HG02678 (cell line): ENCODE data around the gene GNG13.
A peak's percentile ranks its signal among the peaks of the same experiment; 100 is the strongest.

ENCODE experiments used
- ATAC-seq: cut with Tn5 transposase; IDR thresholded peaks from one replicate; pipeline ENCODE4 v1.9.1; 2021; ENCODE audit warnings: mild to moderate bottlenecking, moderate library complexity; ENCODE audit not compliant: unreplicated experiment

Gene GNG13

DNA sequence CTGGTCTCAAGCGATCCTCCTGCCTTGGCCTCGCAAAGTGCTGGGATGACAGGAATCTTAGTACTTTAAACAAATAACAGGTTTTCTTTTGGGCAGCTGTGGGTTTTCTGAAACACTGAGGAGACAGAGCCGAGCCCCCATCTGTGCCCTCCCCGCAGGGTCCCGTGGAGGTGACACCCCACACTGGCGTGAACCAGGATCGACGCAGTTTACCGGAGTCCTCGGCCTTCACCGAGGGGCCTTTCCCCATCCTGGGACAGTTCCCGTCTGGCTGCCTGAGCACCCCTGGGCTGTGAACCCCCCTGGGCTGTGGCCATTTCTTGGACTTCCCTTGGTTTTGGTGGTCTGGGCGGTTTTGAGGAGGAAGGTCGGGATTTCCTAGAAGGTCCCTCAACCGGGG lies 15.3 kb upstream of the GNG13 start:
- ATAC-seq = no peak

DNA sequence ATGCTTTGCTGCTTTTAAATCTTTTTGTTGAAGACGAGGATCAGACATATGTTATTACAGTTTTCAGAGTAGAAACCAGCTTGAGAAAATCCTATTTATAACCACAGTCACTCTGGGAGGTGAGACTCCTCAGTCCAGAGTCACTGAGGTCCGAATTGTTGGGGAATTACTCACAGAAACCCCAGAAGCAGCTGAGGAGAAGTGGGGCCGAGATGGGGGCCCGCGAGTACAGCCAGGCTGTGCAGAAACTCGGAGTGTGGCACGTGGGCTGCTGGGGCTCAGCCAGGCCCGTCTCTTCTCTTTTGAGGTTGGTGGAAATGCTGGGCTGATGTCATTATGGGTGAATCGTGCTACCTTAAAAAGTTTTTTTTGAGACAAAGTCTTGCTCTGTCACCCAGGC lies 14.4 kb upstream of the GNG13 start:
- no peak for ATAC-seq

DNA sequence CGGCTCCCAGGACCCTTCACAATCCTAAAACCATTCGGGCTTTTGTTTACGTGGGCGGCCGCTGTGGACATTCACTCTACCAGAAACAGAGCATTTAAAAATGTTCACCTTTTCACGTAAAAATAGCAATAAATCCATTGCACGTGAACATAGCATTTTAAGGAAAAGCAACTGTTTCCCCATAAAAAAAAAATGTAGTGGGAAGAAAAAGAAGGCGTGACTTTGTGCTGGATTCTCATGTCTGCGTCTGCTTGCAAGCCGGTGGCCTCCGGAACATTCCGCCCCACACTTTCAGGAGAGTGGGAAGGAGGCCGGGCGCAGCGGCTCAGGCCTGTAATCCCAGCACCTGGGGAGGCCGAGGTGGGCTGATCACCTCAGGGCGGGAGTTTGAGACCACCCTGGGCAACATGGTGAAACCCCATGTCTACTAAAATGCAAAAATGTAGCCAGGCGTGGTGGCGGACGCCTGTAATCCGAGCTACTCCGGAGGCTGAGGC lies 13.4 kb upstream of the GNG13 start:
- ATAC-seq = no peak

DNA sequence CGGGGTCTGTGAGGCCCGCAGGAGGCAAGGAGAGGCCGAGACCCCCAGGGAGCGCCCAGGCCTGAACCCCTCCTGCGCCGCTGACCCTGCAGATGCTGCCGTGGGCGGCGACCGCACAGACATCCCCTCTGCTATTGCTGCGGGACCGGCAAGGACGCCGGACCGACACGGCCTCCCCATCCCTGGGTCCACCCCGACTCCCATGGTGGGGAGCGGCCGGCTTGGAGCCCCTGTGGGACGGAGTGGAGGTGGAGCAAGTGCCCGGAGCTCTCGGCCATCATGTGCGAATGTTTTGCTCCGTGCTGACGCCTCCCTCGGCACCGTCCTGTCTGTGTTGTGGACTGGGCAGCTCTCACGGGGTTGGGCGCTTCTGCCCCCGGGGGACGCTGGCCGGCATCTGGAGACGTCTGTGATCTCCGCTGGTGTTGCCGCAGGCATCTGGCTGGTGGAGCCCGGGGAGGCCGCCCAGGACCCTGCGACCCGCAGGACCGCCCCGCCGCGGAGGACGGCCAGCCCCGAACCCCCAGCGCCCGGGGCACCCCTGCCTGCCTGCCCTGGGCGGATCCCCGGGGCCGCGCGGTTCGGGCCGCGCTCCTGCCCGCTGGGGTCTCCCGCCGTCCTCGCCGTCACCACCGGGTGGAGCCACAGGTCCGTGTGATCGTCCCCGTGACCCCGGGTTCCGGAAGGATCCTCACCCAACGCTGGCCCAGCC lies 12.8 kb upstream of the GNG13 start:
- ATAC-seq = no peak

DNA sequence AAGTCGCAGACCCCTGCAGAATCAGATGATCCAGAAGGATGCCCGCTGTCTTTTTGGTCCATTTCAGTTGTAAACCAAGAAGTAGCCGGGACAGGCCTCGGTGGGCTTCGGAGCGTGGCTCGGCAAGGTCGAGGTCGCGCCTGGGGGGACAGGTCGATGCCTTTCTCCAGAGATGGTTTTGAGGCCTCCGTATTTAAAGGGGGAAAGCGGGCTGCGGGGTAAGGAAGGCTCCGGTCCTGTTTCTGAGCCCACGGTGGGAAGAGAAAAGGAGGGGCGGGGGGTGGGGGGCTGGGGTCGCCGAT lies 7.5 kb upstream of the GNG13 start:
- no peak for ATAC-seq

DNA sequence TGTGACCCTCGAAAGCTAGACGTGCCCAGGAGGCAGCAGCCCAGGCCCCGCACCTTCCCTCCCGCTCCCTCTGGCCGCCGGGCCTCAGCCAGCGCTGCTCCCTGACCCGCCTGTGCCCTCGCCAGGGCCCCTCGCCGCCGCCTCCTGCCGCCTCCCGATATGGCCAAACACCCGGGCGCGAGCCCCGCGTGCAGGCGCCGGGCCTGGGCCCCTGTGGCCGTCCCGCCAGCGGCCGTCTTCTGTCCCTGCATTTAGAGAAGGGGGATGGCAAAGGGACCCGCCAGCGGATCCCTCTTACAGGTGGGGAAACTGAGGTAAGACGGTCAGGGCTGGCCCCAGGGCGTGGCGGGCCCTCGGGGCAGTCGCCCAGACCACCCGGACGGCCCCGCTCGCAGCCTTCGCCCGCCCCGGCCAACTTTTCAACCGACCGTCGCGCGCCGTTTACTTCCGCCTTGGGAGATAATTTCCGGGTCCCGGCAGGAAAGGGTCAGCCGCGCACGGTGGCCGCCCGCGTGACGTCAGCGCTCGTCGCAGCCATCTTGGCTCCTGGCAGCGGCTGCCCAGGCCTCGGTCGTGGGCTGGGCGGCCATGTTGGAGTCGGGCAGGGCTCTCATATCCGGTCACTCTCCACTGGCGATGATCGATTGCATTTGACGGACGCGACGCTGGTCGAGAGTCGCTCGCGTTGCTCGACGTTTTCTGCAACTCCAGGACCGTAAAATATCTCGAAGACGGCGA lies 7.0 kb upstream of the GNG13 start:
- ATAC-seq = peak; percentile 98

DNA sequence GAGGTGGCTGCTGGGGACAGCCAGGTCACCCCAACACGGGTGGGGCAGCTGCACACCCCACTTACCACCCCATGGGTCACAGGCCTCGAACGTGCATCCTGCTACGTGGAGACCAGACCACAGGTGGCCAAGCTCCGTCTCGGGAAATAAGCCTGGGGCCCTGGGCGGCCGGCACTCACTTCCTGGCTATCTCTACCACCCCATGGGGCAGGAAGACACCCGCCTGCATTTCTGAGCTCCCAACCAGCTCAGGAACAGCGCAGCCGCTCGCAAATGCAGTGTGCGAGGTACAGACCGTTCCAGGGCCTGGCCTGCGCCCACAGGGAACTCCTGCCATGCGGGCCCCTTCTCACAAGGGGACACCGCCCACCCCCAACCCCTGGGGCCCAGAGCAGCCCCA lies 4.9 kb upstream of the GNG13 start:
- no peak for ATAC-seq

DNA sequence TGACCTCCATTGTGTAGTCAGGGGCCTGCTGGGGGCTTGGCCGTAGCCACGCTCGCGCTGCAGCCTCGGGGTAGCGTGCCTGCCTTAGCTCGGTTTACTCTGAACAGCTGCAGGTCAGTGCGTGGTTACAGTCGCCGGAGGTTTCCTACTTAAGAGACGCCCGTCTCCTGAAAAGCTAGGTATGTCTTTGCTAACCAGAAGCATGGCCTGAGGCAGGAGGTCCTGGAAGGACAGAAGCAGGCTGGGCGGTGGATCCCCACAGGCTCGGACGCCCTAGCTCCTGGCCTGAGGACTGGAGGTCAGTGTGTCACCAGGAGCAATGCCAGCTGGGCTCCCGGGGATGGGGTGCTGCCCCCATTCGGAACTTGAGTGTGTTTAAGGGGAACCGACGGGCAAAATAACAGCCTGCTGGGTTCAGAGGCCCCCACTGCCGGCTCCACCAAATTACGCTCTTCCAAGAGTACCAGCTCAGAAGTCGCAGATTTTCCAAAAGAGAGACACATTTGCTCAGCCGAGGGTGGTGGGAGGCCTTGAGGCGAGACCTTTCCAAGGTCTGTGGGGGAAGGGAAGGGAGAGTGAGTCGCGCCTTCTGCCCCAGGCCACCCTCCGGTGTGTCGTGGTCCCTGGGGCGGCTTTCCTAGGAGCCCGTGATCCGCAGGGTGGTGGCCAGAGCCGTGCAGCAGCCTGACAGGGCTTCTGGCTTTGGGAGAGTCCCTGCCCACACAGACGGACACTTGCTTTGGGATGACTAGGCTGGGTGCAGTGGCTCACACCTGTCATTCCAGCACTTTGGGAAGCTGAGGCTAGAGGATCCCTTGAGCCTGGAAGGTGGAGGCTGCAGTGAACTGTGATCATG lies 3.9 kb upstream of the GNG13 start:
- no peak for ATAC-seq

DNA sequence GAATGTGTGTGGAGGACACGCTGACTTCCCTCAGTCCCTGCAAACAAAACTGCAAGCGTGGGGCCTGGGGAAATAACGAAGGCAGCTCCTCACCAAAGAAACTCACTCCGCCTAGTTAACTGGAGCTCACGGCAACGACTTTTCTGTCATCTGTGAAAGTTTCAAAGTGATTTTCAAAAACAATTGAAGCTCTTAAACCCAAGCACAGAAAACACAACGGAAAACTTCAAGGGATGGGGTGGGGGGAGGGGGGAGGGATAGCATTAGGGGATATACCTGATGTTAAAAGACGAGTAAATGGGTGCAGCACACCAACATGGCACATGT lies 3.2 kb upstream of the GNG13 start:
- no peak for ATAC-seq

DNA sequence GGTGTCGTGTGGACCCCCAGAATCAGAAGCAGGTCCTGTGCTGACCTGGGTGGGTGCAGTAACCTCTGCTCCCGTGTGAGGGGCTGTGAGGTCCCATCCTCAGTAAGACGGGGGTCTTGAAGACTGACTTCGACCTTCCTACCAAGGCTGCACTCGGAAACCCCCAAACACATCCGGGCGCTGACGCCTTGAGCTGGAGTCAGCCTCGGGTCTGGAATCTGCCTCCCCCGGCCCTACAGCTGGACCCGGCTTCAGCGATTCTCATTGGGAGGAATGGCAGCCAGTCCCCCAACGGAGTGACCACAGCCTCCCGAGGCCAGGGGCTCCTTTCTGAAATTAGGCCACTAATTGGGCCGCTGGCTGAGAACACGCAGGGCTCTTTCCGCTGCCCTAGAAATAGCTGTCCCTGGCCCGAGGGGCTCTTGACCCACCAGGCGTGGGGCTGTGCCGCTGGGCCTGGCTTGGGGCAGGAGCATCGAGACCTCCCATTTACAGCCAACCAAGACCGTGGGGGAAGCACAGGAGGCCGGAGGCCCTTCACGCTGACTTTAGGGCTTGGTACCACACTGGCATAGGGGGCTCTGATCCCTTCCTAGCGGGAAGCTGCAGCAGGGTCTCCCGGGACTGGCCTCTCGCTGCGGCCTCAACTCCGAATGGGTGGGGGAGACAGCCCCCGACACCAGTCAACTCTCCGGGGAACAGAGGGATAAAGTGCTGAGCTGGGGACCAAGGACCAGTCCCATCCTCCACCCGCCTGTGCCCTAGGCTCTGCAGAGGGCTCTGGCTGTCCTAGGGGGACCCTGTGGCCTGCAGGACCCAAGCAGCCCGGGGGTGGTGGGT lies 2.6 kb upstream of the GNG13 start:
- ATAC-seq = no peak

DNA sequence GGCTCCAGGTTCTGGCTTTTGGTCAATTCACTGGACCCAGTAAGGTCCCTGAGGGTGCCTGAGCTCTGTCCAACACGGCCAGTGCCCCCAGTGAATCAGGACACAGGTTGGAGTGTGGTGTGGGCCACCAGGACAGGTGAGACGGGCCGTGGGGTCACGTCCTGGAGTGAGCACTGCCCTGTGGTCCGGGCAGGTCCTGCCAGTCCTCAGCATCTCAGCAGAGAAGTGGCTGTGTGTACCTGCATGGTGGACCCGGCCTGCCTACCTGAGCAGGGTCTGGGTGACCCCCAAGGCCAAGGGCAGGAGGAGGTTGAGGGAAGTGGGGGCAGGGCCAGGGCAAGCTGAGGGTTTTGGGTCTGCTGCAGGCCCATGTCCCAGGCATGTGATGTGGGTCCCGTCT lies 1.9 kb upstream of the GNG13 start:
- ATAC-seq = no peak

DNA sequence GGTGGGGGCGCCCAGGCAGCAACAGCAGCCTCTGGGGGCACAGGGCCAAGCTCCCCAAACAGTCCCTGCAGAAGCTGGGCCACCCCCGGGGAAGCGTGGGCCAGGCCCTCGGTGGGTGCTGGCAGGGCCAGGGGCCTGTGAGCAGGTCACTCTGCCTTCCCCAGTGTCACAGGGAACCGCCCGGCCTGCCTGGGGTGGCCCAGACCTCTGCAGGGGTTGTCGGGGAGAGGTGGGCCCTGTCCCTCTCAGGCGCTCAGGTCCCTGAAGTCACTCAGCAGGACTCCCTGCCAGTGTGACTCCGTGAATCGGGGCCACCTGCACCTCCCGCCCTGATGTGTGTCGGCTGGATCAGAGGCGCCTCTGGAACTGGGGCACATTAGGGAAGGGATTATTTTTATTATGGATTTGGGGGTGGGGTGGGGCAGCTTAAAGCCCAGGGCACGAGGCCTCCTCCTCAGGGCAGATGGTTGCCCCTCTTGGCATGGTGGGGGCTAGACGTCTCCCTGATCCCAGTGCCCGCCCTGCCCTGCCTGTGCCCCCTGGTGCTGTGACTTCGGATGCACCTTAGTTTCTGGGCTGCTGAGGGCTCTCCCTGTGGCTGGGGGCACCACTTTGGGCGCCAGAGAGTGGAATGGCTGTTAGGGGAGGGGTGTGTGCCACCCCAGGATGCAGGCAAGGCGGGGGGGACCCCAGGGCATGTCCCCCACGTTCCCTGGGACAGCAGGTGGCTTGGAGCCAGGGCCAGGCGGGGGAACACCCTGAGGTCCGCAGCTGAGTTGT lies 1.2 kb upstream of the GNG13 start:
- ATAC-seq = no peak

DNA sequence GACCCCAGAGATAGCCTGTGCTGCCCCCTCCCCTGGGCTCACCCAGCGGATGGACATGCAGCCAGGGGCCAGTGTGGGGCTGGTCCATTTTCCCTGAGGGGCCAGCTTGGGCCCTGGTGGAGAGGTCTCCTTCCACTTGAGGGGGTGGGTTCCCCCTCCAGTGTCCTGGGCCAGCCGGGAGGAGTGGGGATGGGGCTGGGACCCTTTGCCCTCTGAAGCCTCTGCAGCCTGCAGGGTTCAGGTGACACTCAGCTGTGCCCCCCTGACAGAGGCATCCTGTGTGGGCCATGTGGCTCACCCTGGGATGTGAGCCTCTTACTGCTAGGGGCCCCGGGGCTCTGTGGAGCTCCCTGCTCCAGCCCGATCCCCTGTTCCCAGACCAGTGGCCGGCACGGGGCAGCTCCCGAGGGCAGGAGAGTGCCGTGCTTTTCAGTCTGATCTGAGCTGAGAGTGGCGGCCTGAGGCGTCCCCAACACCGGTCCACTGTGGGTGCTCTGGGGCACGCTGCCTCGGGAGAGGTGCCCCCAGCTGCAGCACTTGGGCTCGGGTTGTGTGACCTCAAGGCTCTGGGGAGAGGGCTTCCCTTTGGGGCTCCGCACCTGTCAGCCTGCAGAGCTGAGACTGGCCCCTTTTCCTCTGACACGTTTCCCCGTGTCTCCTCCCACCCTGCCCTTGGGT lies 439 bp upstream of the GNG13 start:
- no peak for ATAC-seq

DNA sequence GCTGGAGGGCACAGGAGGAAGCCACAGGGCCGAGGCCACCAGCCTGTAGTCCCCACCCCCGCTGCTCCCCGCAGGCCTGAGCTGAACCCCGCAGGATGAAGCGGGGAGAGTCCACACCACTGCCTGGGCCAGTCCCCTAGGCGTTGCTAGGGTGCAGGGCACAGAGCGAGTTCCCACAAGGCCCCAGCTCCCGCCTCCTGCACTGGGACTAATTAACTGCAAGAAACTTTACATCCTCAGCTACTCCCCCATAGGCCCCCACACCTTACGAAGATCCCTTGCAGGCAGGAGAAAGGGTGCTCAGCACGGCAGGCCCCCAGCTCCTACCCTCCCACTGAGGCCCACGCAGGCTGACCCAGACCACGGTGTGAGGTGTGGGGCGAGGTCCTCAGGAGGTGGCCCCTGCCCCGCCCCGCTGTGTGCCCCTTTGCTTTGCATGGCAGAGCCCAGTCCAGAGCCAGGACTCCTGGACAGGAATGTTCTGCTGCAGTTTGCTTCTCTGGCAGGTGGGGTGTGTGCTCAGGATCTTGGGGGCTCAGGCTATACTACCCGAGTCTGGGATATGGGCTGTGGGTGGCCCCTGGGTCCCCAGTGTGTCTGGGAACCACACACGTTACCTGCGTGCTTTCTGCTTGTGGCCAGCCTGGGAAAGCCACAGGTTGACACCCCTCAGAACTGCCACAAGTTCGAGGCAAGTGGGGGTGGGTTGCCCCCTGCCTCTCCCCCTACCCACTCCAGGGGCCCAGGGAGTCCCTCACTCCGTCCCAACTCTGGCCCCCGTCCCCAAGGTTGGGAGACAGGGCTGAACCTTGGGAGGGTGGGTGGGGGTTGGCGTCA lies 1.2 kb downstream of the GNG13 start:
- ATAC-seq = no peak

DNA sequence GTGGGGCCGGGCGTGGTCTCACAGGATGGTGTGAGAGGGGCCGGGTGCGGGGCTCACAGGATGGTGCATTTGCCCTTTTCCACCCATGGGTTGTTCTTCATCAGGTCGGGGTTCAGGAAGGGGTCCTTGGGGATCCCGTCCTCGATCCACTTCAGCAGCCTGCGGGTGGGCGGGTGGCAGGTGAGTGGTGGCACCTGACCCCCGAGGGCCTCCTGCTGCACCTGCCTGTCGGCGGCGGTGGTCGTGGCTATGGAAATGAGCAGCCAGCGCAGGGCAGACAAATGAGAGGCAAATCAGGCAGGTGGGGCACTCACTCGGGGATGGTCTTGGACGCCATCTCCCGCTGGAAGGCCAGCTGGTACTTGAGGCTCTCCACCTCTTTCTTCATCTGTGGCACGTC lies 1.9 kb downstream of the GNG13 start:
- ATAC-seq = no peak

DNA sequence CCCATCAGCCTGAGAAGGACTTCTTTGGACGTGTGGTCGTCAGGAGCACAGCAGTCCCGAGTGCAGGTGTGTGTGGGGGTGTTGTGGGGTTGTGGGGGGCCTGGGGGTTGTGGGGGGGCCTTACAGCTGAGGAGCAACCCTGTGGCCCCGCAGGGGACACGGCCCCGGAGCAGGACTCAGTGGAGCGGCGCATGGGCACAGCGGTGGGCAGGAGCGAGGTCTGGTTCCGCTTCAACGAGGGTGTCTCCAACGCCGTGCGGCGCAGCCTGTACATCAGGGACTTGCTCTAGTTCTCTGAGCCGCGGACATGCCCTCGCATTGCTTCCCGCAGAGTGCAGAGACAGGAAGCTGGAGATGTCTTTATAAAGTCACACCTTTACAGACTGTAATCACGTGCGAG lies 2.8 kb downstream of the GNG13 start:
- no peak for ATAC-seq

DNA sequence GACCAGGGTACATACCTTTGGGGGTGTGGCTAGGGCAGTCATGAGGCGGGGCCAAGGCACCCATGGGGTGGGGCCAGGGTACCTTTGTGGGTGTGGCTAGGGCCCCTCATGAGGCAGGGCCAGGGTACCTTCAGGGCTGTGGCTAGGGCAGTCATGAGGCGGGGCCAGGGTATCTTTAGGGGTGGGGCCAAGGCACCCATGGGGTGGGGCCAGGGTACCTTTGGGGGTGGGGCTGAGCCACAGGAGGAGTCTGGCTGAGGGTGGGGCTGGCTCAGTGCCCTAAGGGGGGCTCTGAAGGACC lies 3.5 kb downstream of the GNG13 start:
- no peak for ATAC-seq

DNA sequence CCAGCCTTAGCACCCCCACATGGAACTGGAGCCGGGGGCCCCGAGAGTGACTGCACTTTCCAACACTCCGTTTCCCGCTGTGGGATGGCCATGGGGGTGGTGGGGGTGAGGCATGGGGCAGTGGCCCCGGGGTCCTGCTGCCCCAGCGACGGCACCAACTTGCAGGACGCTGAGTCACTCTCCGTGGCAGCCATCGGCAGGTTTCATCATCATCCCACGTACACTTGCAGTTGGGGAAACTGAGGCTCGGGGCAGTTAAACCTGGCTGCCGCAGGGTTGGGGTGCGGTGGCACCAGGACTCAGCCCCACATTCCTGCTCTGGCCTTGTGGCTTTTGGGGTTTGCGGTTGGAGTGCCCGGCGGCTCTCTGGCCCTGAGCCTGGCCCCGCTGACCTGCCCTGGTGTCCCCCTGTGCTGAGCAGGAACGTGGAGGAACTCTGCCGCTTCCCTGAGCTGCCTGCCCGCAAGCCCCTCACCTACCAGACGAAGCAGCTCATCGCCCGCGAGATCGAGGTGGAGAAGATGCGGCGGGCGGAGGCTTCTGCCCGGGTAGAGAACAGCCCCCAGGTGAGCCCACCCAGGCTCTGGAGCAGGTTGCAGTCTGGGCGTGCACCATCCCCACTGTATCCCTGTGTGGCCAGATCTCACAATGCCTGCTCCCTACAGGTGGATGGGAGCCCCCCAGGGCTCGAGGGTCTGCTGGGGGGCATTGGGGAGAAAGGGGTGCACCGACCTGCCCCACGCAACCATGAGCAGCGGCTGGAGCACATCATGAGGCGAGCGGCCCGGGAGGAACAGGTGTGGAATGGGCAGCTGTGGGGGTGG lies 4.0 kb downstream of the GNG13 start:
- no peak for ATAC-seq
